Activated naive CD4-positive, alpha-beta T cell treated with anti-CD3 and anti-CD28 coated beads, Interleukin-2, amount 10 ng/mL, durations not matched to agents 7 days and 5 days (primary cell): ENCODE data around the gene AKR1B1.
A peak's percentile ranks its signal among the peaks of the same experiment; 100 is the strongest.

Source experiments
- CTCF ChIA-PET: fragments of 350-600 bp; sonication (Branson Sonifier 250); formaldehyde crosslinking; loops from one replicate; lab custom pipeline; 2021; ENCODE audit warnings: antibody characterized with exemption; lab: Charles Lee
- DNase-seq: peaks from one replicate; pipeline ENCODE4 v3.0.0-alpha.2; 2020
- H3K27ac Mint-ChIP-seq: one replicate; pipeline ENCODE4 v1.8.0; 2021; ENCODE audit warnings: mild to moderate bottlenecking, moderate library complexity, mixed read lengths
- H3K27me3 Mint-ChIP-seq: one replicate; pipeline ENCODE4 v1.8.0; 2021; ENCODE audit warnings: mild to moderate bottlenecking, mixed read lengths
- H3K36me3 Mint-ChIP-seq: one replicate; pipeline ENCODE4 v1.8.0; 2021; ENCODE audit warnings: mixed read lengths
- H3K4me1 Mint-ChIP-seq: one replicate; pipeline ENCODE4 v1.8.0; 2021; ENCODE audit warnings: mixed read lengths
- H3K4me3 Mint-ChIP-seq: one replicate; pipeline ENCODE4 v1.8.0; 2021; ENCODE audit warnings: mild to moderate bottlenecking, moderate library complexity, mixed read lengths
- H3K9me3 Mint-ChIP-seq: one replicate; pipeline ENCODE4 v1.8.0; 2021; ENCODE audit warnings: mixed read lengths

The AKR1B1 gene

GRCh38 chr7:134447383-134447782, 11.5 kb downstream of the AKR1B1 start:
- peaks cover 53% of the 10 kb centered on the region for H3K36me3 Mint-ChIP-seq
- CTCF ChIA-PET, result interaction anchor here (1.0 to 1.5 kb wide), 3 partner anchors 9 to 65 kb away, joined by 3 to 6 read pairs (median 3); no protein-coding TSS in a partner anchor
- H3K27ac Mint-ChIP-seq, result no peak overlapping the region
- H3K9me3 Mint-ChIP-seq, result no peaks in the 10 kb centered on the region
- no peak overlapping the region for H3K4me3 Mint-ChIP-seq
- no peak for DNase-seq
- H3K27me3 Mint-ChIP-seq, result no peaks in the 10 kb centered on the region
- H3K4me1 Mint-ChIP-seq, result peaks cover 4% of the 10 kb centered on the region

DNA sequence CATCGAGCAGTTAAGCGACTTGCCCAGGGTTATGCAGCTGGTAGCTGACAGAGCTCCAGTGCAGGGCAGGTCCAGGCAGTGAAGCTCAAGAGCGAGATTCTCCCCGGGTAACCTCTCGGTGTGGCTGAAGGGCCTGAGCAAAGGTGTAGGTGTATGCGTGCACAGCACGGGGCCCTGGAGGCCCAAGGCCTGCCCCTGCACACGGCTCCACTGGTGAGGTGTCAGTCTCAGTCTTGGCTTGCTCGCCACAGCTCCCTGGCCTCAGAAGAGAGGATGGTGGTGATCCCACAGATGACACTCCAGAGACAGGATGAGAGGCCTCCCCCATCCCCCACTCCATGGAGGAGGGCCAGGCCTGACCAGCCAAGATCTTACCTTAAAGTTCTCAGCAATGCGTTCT, 12.0 kb downstream of the AKR1B1 start:
- H3K4me3 Mint-ChIP-seq, result no peak overlapping the region

GRCh38 chr7:134446446-134446845, 12.5 kb downstream of the AKR1B1 start:
- Mint-ChIP-seq H3K27me3 (no peaks in the 10 kb centered on the region), H3K4me1 (no peaks in the 10 kb centered on the region), H3K4me3 (no peak overlapping the region), H3K36me3 (peaks cover 59% of the 10 kb centered on the region), H3K9me3 (no peaks in the 10 kb centered on the region), H3K27ac (no peak overlapping the region)
- DNase-seq, result no peak
- CTCF ChIA-PET, result interaction anchor here (1.0 to 1.5 kb wide), 2 partner anchors 14 to 66 kb away, joined by 3 to 6 read pairs; no protein-coding TSS in a partner anchor

More for the DNA sequence above, 12.0 kb downstream of the AKR1B1 start:
- Mint-ChIP-seq H3K27ac (no peak overlapping the region), H3K9me3 (no peaks in the 10 kb centered on the region), H3K4me1 (no peaks in the 10 kb centered on the region), H3K27me3 (no peaks in the 10 kb centered on the region), H3K36me3 (peaks cover 56% of the 10 kb centered on the region)
- CTCF ChIA-PET, result interaction anchor here (1.0 to 1.5 kb wide), 2 partner anchors 15 to 65 kb away, joined by 3 to 6 read pairs; no protein-coding TSS in a partner anchor
- no peak for DNase-seq

- CTCF ChIA-PET, result interaction anchor here (1.5 to 2.0 kb wide), 3 partner anchors 10 to 69 kb away, joined by 3 to 9 read pairs (median 6); no protein-coding TSS in a partner anchor
- Mint-ChIP-seq H3K9me3 (no peaks in the 10 kb centered on the region), H3K27me3 (no peaks in the 10 kb centered on the region), H3K4me3 (no peak overlapping the region), H3K4me1 (no peaks in the 10 kb centered on the region), H3K27ac (no peak overlapping the region), H3K36me3 (peaks cover 68% of the 10 kb centered on the region)
- DNase-seq, result no peak
Observed at GRCh38 chr7:134444961-134445315, 14.0 kb downstream of the AKR1B1 start.

- H3K27me3 Mint-ChIP-seq, result no peaks in the 10 kb centered on the region
- no peak for DNase-seq
- H3K36me3 Mint-ChIP-seq, result peaks cover 62% of the 10 kb centered on the region
- H3K9me3 Mint-ChIP-seq, result no peaks in the 10 kb centered on the region
- CTCF ChIA-PET, result interaction anchor here (1.5 to 2.0 kb wide), 3 partner anchors 9 to 70 kb away, joined by 3 to 9 read pairs (median 6); no protein-coding TSS in a partner anchor
- no peak overlapping the region for H3K4me3 Mint-ChIP-seq
- H3K27ac Mint-ChIP-seq, result peak overlapping the region; percentile 51
- H3K4me1 Mint-ChIP-seq, result no peaks in the 10 kb centered on the region
Observed at GRCh38 chr7:134444198-134444960, 14.5 kb downstream of the AKR1B1 start.

DNA sequence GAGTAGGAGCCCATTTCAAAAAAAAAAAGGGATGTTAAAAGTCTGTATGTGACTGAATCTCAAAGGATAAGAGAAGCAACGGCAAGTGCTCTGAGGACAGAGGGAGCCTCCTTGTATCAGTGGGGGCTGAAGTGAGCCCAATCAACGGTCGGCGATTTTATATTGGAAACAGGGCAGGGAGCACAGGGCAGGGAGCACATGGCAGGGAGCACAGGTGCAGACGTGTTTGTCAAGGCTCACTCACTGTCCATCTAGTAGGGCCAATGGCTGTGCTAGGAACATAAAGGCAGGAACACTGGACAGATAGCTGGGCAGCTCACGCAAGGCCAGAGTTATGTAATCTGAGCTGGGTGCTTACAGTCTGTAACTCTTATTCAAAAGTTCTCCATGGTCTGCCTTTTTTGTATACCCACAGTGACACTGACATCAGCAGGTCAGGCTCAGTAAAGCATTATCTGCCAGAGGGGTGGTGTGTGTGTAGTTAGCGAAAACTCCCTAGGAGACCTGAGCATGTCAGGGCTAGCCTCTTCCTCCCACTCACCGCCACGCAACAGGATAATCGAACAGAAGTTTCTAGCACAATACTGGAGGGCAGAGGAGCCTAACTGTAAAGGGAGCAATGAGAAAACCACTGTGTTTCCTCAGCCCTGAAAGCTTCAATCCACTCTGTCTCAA, 15.4 kb downstream of the AKR1B1 start:
- Mint-ChIP-seq H3K27ac (no peak overlapping the region), H3K27me3 (no peaks in the 10 kb centered on the region), H3K4me3 (no peak overlapping the region), H3K4me1 (no peaks in the 10 kb centered on the region), H3K36me3 (peaks cover 57% of the 10 kb centered on the region), H3K9me3 (no peaks in the 10 kb centered on the region)
- DNase-seq, result no peak
- CTCF ChIA-PET, result interaction anchor here (1.5 to 2.0 kb wide), 5 partner anchors 8 to 71 kb away, joined by 3 to 9 read pairs (median 6); no protein-coding TSS in a partner anchor

- DNase-seq, result no peak
- Mint-ChIP-seq H3K27me3 (no peaks in the 10 kb centered on the region), H3K4me1 (no peaks in the 10 kb centered on the region), H3K9me3 (no peaks in the 10 kb centered on the region), H3K36me3 (peaks cover 49% of the 10 kb centered on the region), H3K27ac (peak overlapping the region; percentile 58), H3K4me3 (no peak overlapping the region)
- CTCF ChIA-PET, result interaction anchor here (1.7 kb wide), 2 partner anchors 10 to 72 kb away, joined by 5 to 7 read pairs; no protein-coding TSS in a partner anchor
Observed at GRCh38 chr7:134442441-134443220, 16.3 kb downstream of the AKR1B1 start.

DNA sequence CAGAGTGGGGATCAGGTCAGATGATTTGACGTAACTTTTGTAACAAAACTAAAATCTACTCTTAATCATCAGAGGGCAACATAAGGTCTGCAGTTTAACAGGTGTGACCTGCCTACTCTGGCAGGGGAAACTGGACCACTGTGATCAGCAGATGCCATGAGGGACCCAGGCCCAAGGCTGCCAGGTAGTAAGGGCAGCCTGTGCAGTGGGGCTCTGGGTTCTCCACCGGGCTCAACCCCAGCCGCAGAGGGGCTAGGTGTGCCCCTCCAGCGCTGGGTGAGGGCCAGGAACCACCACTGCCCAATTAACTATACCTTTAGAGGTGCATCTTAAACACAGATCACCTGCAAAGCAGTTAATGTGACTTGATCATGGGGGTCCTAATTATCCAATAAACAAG, 17.6 kb downstream of the AKR1B1 start:
- CTCF ChIA-PET, result no interaction called here
- no peaks in the 10 kb centered on the region for H3K4me1 Mint-ChIP-seq
- no peaks in the 10 kb centered on the region for H3K9me3 Mint-ChIP-seq
- H3K4me3 Mint-ChIP-seq, result no peak overlapping the region
- H3K36me3 Mint-ChIP-seq, result peaks cover 41% of the 10 kb centered on the region
- H3K27ac Mint-ChIP-seq, result no peak overlapping the region
- no peak for DNase-seq
- no peaks in the 10 kb centered on the region for H3K27me3 Mint-ChIP-seq

DNA sequence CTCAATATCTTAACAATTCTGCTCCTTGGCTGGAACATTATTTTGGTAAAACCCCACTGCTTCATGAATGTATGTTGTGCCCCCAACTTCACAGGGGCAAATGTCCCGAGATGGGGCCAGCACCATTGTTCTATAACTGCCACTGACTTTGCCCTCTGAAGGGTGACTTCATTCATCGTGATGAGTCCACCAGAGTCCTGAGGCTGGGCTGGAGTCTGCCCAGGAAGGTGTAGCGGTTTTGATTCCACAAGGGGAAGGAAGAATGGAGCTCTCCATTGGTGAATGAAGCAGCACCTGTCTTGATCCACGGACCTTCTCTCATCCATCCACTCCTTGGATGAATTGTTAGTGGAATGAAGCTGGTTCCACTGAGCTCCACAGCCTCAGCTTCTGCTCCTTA, 18.4 kb downstream of the AKR1B1 start:
- H3K27me3 Mint-ChIP-seq, result peaks cover 2% of the 10 kb centered on the region
- no peak overlapping the region for H3K27ac Mint-ChIP-seq
- H3K36me3 Mint-ChIP-seq, result peaks cover 37% of the 10 kb centered on the region
- no peaks in the 10 kb centered on the region for H3K9me3 Mint-ChIP-seq
- H3K4me1 Mint-ChIP-seq, result no peaks in the 10 kb centered on the region
- H3K4me3 Mint-ChIP-seq, result no peak overlapping the region
- CTCF ChIA-PET, result interaction anchor here (1.4 kb wide), 1 partner anchor 76 kb away, joined by 3 read pairs; no protein-coding TSS in a partner anchor
- DNase-seq, result no peak

- H3K9me3 Mint-ChIP-seq, result no peaks in the 10 kb centered on the region
- peaks cover 4% of the 10 kb centered on the region for H3K27me3 Mint-ChIP-seq
- peaks cover 33% of the 10 kb centered on the region for H3K36me3 Mint-ChIP-seq
- H3K27ac Mint-ChIP-seq, result no peak overlapping the region
- CTCF ChIA-PET, result interaction anchor here (1.4 kb wide), 1 partner anchor 76 kb away, joined by 3 read pairs; no protein-coding TSS in a partner anchor
- no peaks in the 10 kb centered on the region for H3K4me1 Mint-ChIP-seq
- H3K4me3 Mint-ChIP-seq, result no peak overlapping the region
- no peak for DNase-seq
Observed at GRCh38 chr7:134440067-134440466, 18.8 kb downstream of the AKR1B1 start.

DNA sequence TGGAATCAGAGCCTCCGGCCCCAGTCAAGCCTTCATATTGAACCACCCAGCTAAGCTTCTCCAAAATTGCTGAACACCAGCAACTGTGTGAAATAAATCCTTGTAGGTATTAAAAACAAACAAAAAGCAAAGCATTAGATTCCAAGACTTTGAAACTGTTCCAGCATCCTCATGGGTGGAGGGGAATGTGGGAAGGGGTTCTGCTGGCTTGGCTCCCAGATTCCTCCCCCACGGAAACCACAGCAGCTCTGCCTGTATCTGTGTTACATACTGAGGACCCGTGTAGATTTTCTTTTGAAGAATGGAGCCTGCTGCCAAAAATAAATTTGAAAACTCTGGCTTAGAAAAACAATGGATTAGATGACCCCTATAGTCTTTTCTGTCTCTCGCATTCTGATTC, 20.0 kb downstream of the AKR1B1 start:
- no peak for DNase-seq
- CTCF ChIA-PET, result no interaction called here
- Mint-ChIP-seq H3K9me3 (no peaks in the 10 kb centered on the region), H3K27me3 (peaks cover 4% of the 10 kb centered on the region), H3K36me3 (peaks cover 26% of the 10 kb centered on the region), H3K27ac (no peak overlapping the region), H3K4me3 (no peak overlapping the region), H3K4me1 (no peaks in the 10 kb centered on the region)

GRCh38 chr7:134435161-134435920, 23.6 kb downstream of the AKR1B1 start:
- Mint-ChIP-seq H3K9me3 (no peaks in the 10 kb centered on the region), H3K4me3 (no peak overlapping the region), H3K27me3 (peaks cover 7% of the 10 kb centered on the region), H3K4me1 (peaks cover 14% of the 10 kb centered on the region), H3K36me3 (peaks cover 4% of the 10 kb centered on the region), H3K27ac (no peak overlapping the region)
- CTCF ChIA-PET, result interaction anchor here (1.0 to 1.5 kb wide), 3 partner anchors 9 to 112 kb away, joined by 3 to 9 read pairs (median 7); no protein-coding TSS in a partner anchor
- no peak for DNase-seq

DNA sequence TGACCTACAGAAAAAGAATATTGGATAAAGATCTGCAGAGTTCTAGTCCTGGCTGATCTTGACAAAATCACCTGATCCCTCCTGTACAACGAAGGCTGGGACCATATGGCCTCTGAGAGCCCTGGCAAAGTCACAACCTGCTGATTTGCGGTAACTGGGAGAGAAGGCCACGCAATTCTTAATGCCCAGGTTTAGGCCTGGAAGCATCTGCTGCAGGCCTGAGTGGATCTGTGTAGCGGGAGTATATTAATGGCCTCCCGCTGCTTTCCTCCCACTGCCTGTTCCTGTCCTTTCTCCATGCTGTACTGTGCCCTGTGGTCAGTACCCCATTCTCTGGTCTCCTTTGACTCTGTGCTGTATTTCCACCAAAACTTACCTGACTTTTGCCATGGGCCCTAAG, 24.2 kb downstream of the AKR1B1 start:
- CTCF ChIA-PET, result interaction anchor here (1.0 to 1.1 kb wide), 2 partner anchors 9 to 113 kb away, joined by 3 to 7 read pairs; no protein-coding TSS in a partner anchor
- DNase-seq, result no peak
- H3K27me3 Mint-ChIP-seq, result peaks cover 7% of the 10 kb centered on the region
- no peak overlapping the region for H3K4me3 Mint-ChIP-seq
- H3K9me3 Mint-ChIP-seq, result no peaks in the 10 kb centered on the region
- no peak overlapping the region for H3K27ac Mint-ChIP-seq
- no peaks in the 10 kb centered on the region for H3K36me3 Mint-ChIP-seq
- H3K4me1 Mint-ChIP-seq, result peaks cover 14% of the 10 kb centered on the region
